ENCODE results near the gene PDIA5.

Gene PDIA5

DNA sequence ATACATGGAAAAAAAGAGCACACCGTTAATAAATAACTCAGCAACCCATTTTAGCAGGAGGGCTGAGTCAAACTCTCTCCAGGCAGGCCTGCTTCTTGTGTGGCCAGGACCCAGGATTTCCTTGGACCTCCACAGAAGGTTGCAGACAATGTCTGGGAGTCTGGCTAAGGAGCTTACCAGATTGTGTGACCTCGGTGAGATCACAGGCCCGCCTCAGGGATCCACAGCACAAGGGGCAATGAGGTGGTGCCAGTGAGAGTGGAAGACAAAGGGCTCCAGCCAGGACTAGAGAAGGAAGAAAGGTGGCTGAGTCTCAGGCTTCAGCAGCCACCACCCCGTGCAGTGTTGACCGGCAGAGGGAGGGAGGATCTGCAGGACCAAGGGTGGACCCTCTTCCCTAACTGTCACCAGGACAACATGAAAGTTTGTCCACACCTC is 102.7 kb downstream of the PDIA5 start:
- H3K4me3 ChIP-seq (ENCODE audit: low read depth, low read length), result no peak overlapping the region

GRCh38 chr3:123169930-123170329 is 103.1 kb downstream of the PDIA5 start:
- TF ChIP-seq, protein P1, sequence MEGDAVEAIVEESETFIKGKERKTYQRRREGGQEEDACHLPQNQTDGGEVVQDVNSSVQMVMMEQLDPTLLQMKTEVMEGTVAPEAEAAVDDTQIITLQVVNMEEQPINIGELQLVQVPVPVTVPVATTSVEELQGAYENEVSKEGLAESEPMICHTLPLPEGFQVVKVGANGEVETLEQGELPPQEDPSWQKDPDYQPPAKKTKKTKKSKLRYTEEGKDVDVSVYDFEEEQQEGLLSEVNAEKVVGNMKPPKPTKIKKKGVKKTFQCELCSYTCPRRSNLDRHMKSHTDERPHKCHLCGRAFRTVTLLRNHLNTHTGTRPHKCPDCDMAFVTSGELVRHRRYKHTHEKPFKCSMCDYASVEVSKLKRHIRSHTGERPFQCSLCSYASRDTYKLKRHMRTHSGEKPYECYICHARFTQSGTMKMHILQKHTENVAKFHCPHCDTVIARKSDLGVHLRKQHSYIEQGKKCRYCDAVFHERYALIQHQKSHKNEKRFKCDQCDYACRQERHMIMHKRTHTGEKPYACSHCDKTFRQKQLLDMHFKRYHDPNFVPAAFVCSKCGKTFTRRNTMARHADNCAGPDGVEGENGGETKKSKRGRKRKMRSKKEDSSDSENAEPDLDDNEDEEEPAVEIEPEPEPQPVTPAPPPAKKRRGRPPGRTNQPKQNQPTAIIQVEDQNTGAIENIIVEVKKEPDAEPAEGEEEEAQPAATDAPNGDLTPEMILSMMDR (IDR thresholded peaks at IDR 0.05; ENCODE audit: low read depth, low read length), result no peak
- H3K4me3 ChIP-seq (ENCODE audit: low read depth, low read length), result no peak overlapping the region

More for the DNA sequence above, 102.7 kb downstream of the PDIA5 start:
- TF ChIP-seq, protein P1 (IDR thresholded peaks at IDR 0.05; ENCODE audit: low read depth, low read length), result no peak

DNA sequence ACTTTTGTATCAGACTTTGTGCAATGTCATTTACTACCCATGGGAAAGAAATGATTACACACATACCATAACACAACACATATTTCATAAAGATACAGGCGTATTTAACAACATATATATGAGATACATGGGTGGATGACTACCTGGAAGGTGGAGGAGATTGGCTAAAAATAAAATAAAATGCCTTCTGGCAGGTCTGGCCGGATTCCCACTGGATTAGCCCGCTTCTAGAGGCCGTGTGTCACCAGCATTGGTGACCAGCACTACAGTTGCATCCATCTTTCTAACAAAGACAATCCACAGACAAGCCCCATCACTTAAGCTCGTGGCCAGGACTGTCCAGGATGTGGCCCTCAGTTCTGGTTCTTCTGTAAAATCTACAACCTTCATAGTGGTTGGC is 114.0 kb downstream of the PDIA5 start:
- TF ChIP-seq, protein P1 (IDR thresholded peaks at IDR 0.05; ENCODE audit: low read depth, low read length), result no peak
- no peak overlapping the region for H3K4me3 ChIP-seq (ENCODE audit: low read depth, low read length)

DNA sequence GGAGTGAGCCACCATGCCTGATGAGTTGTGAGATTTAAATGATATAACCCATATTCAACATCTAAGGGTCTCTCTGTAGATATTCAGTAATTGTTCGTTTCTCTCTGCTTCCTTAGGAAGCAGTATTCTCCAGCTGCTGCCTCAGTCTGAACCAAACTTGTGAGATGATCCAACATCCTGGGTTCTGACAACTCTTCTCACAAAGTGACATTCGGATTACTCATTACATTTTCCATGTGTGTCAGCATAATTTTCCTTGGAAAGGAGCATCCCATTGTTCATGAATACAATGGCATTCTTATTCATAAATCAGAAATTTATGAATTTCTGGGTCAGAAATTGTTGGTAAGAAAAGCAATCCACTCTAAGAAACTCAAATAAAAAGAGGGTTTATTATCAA is 119.9 kb downstream of the PDIA5 start:
- H3K4me3 ChIP-seq (ENCODE audit: low read depth, low read length), result no peak overlapping the region
- TF ChIP-seq, protein P1 (IDR thresholded peaks at IDR 0.05; ENCODE audit: low read depth, low read length), result no peak

DNA sequence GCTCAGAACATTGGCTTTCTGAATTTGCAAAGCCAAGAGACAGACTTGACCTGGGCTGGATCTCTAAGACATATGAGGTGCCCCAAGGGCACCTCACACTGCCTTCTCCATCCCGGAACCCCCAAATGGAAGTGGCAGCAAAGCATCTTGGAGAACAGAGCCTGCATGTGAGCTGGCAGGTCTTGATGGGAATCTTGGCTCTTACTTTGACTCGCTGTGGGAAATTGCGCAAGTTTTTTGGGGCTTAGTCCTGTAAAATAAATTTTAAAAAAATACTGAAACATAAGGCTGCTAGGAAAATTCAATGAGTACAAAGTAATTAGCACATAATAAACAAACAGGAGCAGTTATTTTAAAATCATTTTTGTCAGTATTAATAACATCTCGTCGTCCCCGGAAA is 121.2 kb downstream of the PDIA5 start:
- H3K4me3 ChIP-seq (ENCODE audit: low read depth, low read length), result no peak overlapping the region
- TF ChIP-seq, protein P1 (IDR thresholded peaks at IDR 0.05; ENCODE audit: low read depth, low read length), result no peak

DNA sequence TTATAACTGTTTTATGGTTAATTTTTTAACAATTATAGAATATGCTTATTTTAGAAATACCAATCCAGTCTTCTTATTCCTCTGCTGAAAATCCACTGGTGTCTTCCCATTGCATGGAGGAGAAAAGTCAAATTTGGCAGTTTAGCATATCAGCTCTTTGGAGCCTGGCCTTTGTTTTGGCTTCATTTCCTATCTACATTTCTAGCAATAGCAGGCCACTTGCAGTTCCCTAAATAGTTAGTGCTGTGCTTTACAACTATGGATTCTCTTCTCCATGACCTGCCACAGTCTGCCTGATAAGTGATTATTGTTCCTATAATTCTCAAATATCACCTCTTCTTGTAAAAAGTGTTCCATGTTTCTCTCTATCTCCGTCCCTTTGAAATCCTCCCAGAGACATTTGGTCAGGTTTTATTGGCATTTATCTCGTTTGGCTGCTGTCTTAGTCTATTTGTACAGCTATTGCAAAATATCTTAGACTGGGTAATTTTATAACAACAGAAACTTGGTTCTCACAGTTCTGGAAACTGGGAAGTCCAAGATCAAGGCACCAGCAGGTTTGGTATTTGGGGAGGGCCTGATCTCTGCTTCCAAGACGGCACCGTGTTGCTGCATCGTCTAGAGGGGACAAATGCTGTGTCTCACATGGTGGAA is 126.8 kb downstream of the PDIA5 start:
- TF ChIP-seq, protein P1 (IDR thresholded peaks at IDR 0.05; ENCODE audit: low read depth, low read length), result no peak
- H3K4me3 ChIP-seq (ENCODE audit: low read depth, low read length), result no peak overlapping the region

- no peak overlapping the region for H3K4me3 ChIP-seq (ENCODE audit: low read depth, low read length)
- TF ChIP-seq, protein P1 (IDR thresholded peaks at IDR 0.05; ENCODE audit: low read depth, low read length), result no peak
These were observed 127.7 kb downstream of the PDIA5 start for GRCh38 chr3:123194552-123194951.
